ENCODE measurements around the gene ZNF124. TPM values are rescaled to one million over a fixed set of nuclear protein-coding genes. Genes with fewer than 3 reads are reported as not detected.
A peak's percentile ranks its signal among the peaks of the same experiment; 100 is the strongest.

The ZNF124 gene
- total and polyA plus RNA-seq, 2 donors (not counting 1 experiment from before 2014, with no cell fraction given), result 5.0 to 23.8 TPM

- Mint-ChIP-seq H3K27me3 (peaks cover 14% of the 10 kb centered on the region), H3K27ac (no peak overlapping the region), H3K4me3 (no peak overlapping the region), H3K9me3 (ENCODE audit: insufficient read depth) (no peaks in the 10 kb centered on the region), H3K4me1 (peaks cover 7% of the 10 kb centered on the region)
- Histone ChIP-seq H3K4me2 (replicated peaks; ENCODE audit: low read depth, low read length, poor library complexity, severe bottlenecking) (no peak overlapping the region), H3K27ac (ENCODE audit: low read length in 2 of 2) (no peak overlapping the region), H3K9me3 (ENCODE audit: control extremely low read depth in 1 of 3, control insufficient read depth in 2 of 3, insufficient read depth in 1 of 3, low read length in 2 of 3) (peaks cover 0 to 38% (median 0%) of the 10 kb centered on the region in 3 donors), H3K4me3 (ENCODE audit: control extremely low read depth in 1 of 5, extremely low read depth in 1 of 5, insufficient read depth in 1 of 5, low read depth in 2 of 5, low read length in 4 of 5) (no peak overlapping the region), H3K79me2 (ENCODE audit: control insufficient read depth, insufficient read depth, low read length) (no peaks in the 10 kb centered on the region), H3K9ac (ENCODE audit: low read length) (no peak overlapping the region), H3K36me3 (replicated peaks in 1 of 2; ENCODE audit: control extremely low read depth in 1 of 2, control insufficient read depth in 1 of 2, extremely low read depth in 1 of 2, insufficient read depth in 2 of 2, low read length in 1 of 2) (no peaks in the 10 kb centered on the region), H4K20me1 (ENCODE audit: control insufficient read depth, insufficient read depth, low read length, poor library complexity, severe bottlenecking) (no peaks in the 10 kb centered on the region), H3K4me1 (ENCODE audit: control insufficient read depth in 2 of 2, insufficient read depth in 2 of 2, low read length in 2 of 2) (peaks cover 10 to 14% of the 10 kb centered on the region in 2 donors), H2AFZ (ENCODE audit: insufficient read depth, low read depth, low read length, poor library complexity, severe bottlenecking) (no peak overlapping the region), H3K27me3 (replicated peaks in 1 of 4; ENCODE audit: control extremely low read depth in 1 of 4, control insufficient read depth in 3 of 4, insufficient read depth in 4 of 4, low read length in 3 of 4) (peaks cover 0 to 25% (median 10%) of the 10 kb centered on the region in 4 experiments)
- DNase-seq, result no peak
- 87% methylated on average over 7 of the region's 12 CpGs for WGBS (ENCODE audit: insufficient coverage)
- POLR2A ChIA-PET, result no interaction called here
- TF ChIP-seq EZH2 (IDR thresholded peaks at IDR 0.05; ENCODE audit: borderline replicate concordance, insufficient read depth, low read depth, low read length, poor library complexity, severe bottlenecking), result no peak
- no peak for TF ChIP-seq CTCF (IDR thresholded peaks at IDR 0.05)
- ATAC-seq (ENCODE audit: low read depth), result no peak
- CTCF ChIA-PET, result no interaction called here
- intact Hi-C loops (cut with micrococcal nuclease), result no loop called here
Observed at GRCh38 chr1:247115545-247115944, 56.3 kb downstream of the ZNF124 start.

- no peak overlapping the region for H3K27ac ChIP-seq (ENCODE audit: low read length in 2 of 2)
- H3K4me1 ChIP-seq (ENCODE audit: control insufficient read depth in 2 of 2, insufficient read depth in 2 of 2, low read length in 2 of 2), result peaks cover 12 to 16% of the 10 kb centered on the region in 2 donors
- H2AFZ ChIP-seq (ENCODE audit: insufficient read depth, low read depth, low read length, poor library complexity, severe bottlenecking), result no peak overlapping the region
- POLR2A ChIA-PET, result no interaction called here
- H3K36me3 ChIP-seq (replicated peaks in 1 of 2; ENCODE audit: control extremely low read depth in 1 of 2, control insufficient read depth in 1 of 2, extremely low read depth in 1 of 2, insufficient read depth in 2 of 2, low read length in 1 of 2), result no peaks in the 10 kb centered on the region
- CTCF ChIA-PET, result no interaction called here
- Mint-ChIP-seq H3K27ac (no peak overlapping the region), H3K4me1 (peaks cover 8% of the 10 kb centered on the region), H3K27me3 (peaks cover 15% of the 10 kb centered on the region), H3K4me3 (peak overlapping the region; percentile 24), H3K9me3 (ENCODE audit: insufficient read depth) (no peaks in the 10 kb centered on the region)
- H3K4me3 ChIP-seq (ENCODE audit: control extremely low read depth in 1 of 5, extremely low read depth in 1 of 5, insufficient read depth in 1 of 5, low read depth in 2 of 5, low read length in 4 of 5), result no peak overlapping the region
- peaks cover 0 to 27% (median 13%) of the 10 kb centered on the region in 4 experiments for H3K27me3 ChIP-seq (replicated peaks in 1 of 4; ENCODE audit: control extremely low read depth in 1 of 4, control insufficient read depth in 3 of 4, insufficient read depth in 4 of 4, low read length in 3 of 4)
- no peaks in the 10 kb centered on the region for H4K20me1 ChIP-seq (ENCODE audit: control insufficient read depth, insufficient read depth, low read length, poor library complexity, severe bottlenecking)
- intact Hi-C loops (cut with micrococcal nuclease), result no loop called here
- no peak overlapping the region for H3K9ac ChIP-seq (ENCODE audit: low read length)
- H3K79me2 ChIP-seq (ENCODE audit: control insufficient read depth, insufficient read depth, low read length), result no peaks in the 10 kb centered on the region
- ATAC-seq (ENCODE audit: low read depth) (no peak), DNase-seq (no peak)
- 63% methylated on average over 6 of the region's 7 CpGs for WGBS (ENCODE audit: insufficient coverage)
- H3K4me2 ChIP-seq (replicated peaks; ENCODE audit: low read depth, low read length, poor library complexity, severe bottlenecking), result no peak overlapping the region
- TF ChIP-seq EZH2 (IDR thresholded peaks at IDR 0.05; ENCODE audit: borderline replicate concordance, insufficient read depth, low read depth, low read length, poor library complexity, severe bottlenecking) (no peak), CTCF (IDR thresholded peaks at IDR 0.05) (no peak)
- peaks cover 0 to 39% (median 0%) of the 10 kb centered on the region in 3 donors for H3K9me3 ChIP-seq (ENCODE audit: control extremely low read depth in 1 of 3, control insufficient read depth in 2 of 3, insufficient read depth in 1 of 3, low read length in 2 of 3)
Observed at GRCh38 chr1:247115141-247115510, 56.7 kb downstream of the ZNF124 start.

All from B cell (primary cell).